ENCODE results near the gene CYP4F22.

GRCh38 chr19:15557223-15557622 lies 48.9 kb downstream of the CYP4F22 start:
- TF ChIP-seq POLR2A (IDR thresholded peaks at IDR 0.05), result no peak
- TF ChIP-seq CTCF (IDR thresholded peaks at IDR 0.05), result no peak
- no peak for TF ChIP-seq EP300 (IDR thresholded peaks at IDR 0.05)

Data from tibial nerve (tissue), 4 donors.